ENCODE data around the gene KRTAP13-4.

The KRTAP13-4 gene

GRCh38 chr21:30443226-30443625 is 13.2 kb downstream of the KRTAP13-4 start:
- H3K27me3 ChIP-seq (ENCODE audit: control insufficient read depth in 1 of 2, insufficient read depth in 2 of 2, low read length in 2 of 2) = no peaks in the 10 kb centered on the region
- no peak overlapping the region for H3K27ac ChIP-seq (ENCODE audit: low read depth, low read length)
- H3K36me3 ChIP-seq (ENCODE audit: insufficient read depth, low read length) = no peaks in the 10 kb centered on the region
- H3K4me1 ChIP-seq (ENCODE audit: insufficient read depth, low read length) = no peaks in the 10 kb centered on the region
- H3K9me3 ChIP-seq (ENCODE audit: low read length) = no peaks in the 10 kb centered on the region
- no peak overlapping the region for H3K9ac ChIP-seq (ENCODE audit: low read length)
- H3K4me3 ChIP-seq (ENCODE audit: low read depth in 1 of 2, low read length in 2 of 2) = no peak overlapping the region

GRCh38 chr21:30444204-30444603 is 14.2 kb downstream of the KRTAP13-4 start:
- Histone ChIP-seq H3K27ac (ENCODE audit: low read depth, low read length) (no peak overlapping the region), H3K27me3 (ENCODE audit: control insufficient read depth in 1 of 2, insufficient read depth in 2 of 2, low read length in 2 of 2) (no peaks in the 10 kb centered on the region), H3K9ac (ENCODE audit: low read length) (no peak overlapping the region), H3K9me3 (ENCODE audit: low read length) (no peaks in the 10 kb centered on the region), H3K4me1 (ENCODE audit: insufficient read depth, low read length) (no peaks in the 10 kb centered on the region), H3K4me3 (ENCODE audit: low read depth in 1 of 2, low read length in 2 of 2) (no peak overlapping the region), H3K36me3 (ENCODE audit: insufficient read depth, low read length) (no peaks in the 10 kb centered on the region)

- Histone ChIP-seq H3K4me3 (ENCODE audit: low read depth in 1 of 2, low read length in 2 of 2) (no peak overlapping the region), H3K4me1 (ENCODE audit: insufficient read depth, low read length) (no peaks in the 10 kb centered on the region), H3K9ac (ENCODE audit: low read length) (no peak overlapping the region), H3K27ac (ENCODE audit: low read depth, low read length) (no peak overlapping the region), H3K9me3 (ENCODE audit: low read length) (no peaks in the 10 kb centered on the region), H3K36me3 (ENCODE audit: insufficient read depth, low read length) (no peaks in the 10 kb centered on the region), H3K27me3 (ENCODE audit: control insufficient read depth in 1 of 2, insufficient read depth in 2 of 2, low read length in 2 of 2) (no peaks in the 10 kb centered on the region)
Measured at GRCh38 chr21:30447056-30447455, 17.0 kb downstream of the KRTAP13-4 start.

- no peaks in the 10 kb centered on the region for H3K4me1 ChIP-seq (ENCODE audit: insufficient read depth, low read length)
- H3K4me3 ChIP-seq (ENCODE audit: low read depth in 1 of 2, low read length in 2 of 2) = no peak overlapping the region
- no peak overlapping the region for H3K27ac ChIP-seq (ENCODE audit: low read depth, low read length)
- no peaks in the 10 kb centered on the region for H3K27me3 ChIP-seq (ENCODE audit: control insufficient read depth in 1 of 2, insufficient read depth in 2 of 2, low read length in 2 of 2)
- H3K9ac ChIP-seq (ENCODE audit: low read length) = no peak overlapping the region
- no peaks in the 10 kb centered on the region for H3K9me3 ChIP-seq (ENCODE audit: low read length)
- no peaks in the 10 kb centered on the region for H3K36me3 ChIP-seq (ENCODE audit: insufficient read depth, low read length)
Measured at GRCh38 chr21:30448514-30448913, 18.5 kb downstream of the KRTAP13-4 start.

- no peaks in the 10 kb centered on the region for H3K4me1 ChIP-seq (ENCODE audit: insufficient read depth, low read length)
Measured at GRCh38 chr21:30463713-30464112, 33.7 kb downstream of the KRTAP13-4 start.

GRCh38 chr21:30468900-30469714 is 39.1 kb downstream of the KRTAP13-4 start:
- Histone ChIP-seq H3K4me3 (ENCODE audit: low read depth in 1 of 2, low read length in 2 of 2) (no peak overlapping the region), H3K36me3 (ENCODE audit: insufficient read depth, low read length) (no peaks in the 10 kb centered on the region)

More at GRCh38 chr21:30463713-30464112, 33.7 kb downstream of the KRTAP13-4 start:
- H3K9ac ChIP-seq (ENCODE audit: low read length) = no peak overlapping the region
- no peak overlapping the region for H3K4me3 ChIP-seq (ENCODE audit: low read depth in 1 of 2, low read length in 2 of 2)
- no peaks in the 10 kb centered on the region for H3K9me3 ChIP-seq (ENCODE audit: low read length)
- H3K27ac ChIP-seq (ENCODE audit: low read depth, low read length) = no peak overlapping the region
- H3K36me3 ChIP-seq (ENCODE audit: insufficient read depth, low read length) = no peaks in the 10 kb centered on the region
- H3K27me3 ChIP-seq (ENCODE audit: control insufficient read depth in 1 of 2, insufficient read depth in 2 of 2, low read length in 2 of 2) = no peaks in the 10 kb centered on the region

GRCh38 chr21:30478004-30478403 is 48.0 kb downstream of the KRTAP13-4 start:
- Histone ChIP-seq H3K4me3 (ENCODE audit: low read depth in 1 of 2, low read length in 2 of 2) (no peak overlapping the region), H3K4me1 (ENCODE audit: insufficient read depth, low read length) (no peaks in the 10 kb centered on the region), H3K36me3 (ENCODE audit: insufficient read depth, low read length) (no peaks in the 10 kb centered on the region), H3K27me3 (ENCODE audit: control insufficient read depth in 1 of 2, insufficient read depth in 2 of 2, low read length in 2 of 2) (no peaks in the 10 kb centered on the region), H3K27ac (ENCODE audit: low read depth, low read length) (no peak overlapping the region), H3K9ac (ENCODE audit: low read length) (no peak overlapping the region), H3K9me3 (ENCODE audit: low read length) (no peaks in the 10 kb centered on the region)

More at GRCh38 chr21:30468900-30469714, 39.1 kb downstream of the KRTAP13-4 start:
- Histone ChIP-seq H3K4me1 (ENCODE audit: insufficient read depth, low read length) (no peaks in the 10 kb centered on the region), H3K9me3 (ENCODE audit: low read length) (no peaks in the 10 kb centered on the region), H3K9ac (ENCODE audit: low read length) (no peak overlapping the region), H3K27ac (ENCODE audit: low read depth, low read length) (no peak overlapping the region), H3K27me3 (ENCODE audit: control insufficient read depth in 1 of 2, insufficient read depth in 2 of 2, low read length in 2 of 2) (no peaks in the 10 kb centered on the region)

- no peaks in the 10 kb centered on the region for H3K36me3 ChIP-seq (ENCODE audit: insufficient read depth, low read length)
- no peaks in the 10 kb centered on the region for H3K27me3 ChIP-seq (ENCODE audit: control insufficient read depth in 1 of 2, insufficient read depth in 2 of 2, low read length in 2 of 2)
- H3K27ac ChIP-seq (ENCODE audit: low read depth, low read length) = no peak overlapping the region
- no peaks in the 10 kb centered on the region for H3K9me3 ChIP-seq (ENCODE audit: low read length)
- H3K9ac ChIP-seq (ENCODE audit: low read length) = no peak overlapping the region
- H3K4me1 ChIP-seq (ENCODE audit: insufficient read depth, low read length) = no peaks in the 10 kb centered on the region
- H3K4me3 ChIP-seq (ENCODE audit: low read depth in 1 of 2, low read length in 2 of 2) = no peak overlapping the region
Measured at GRCh38 chr21:30479259-30479658, 49.2 kb downstream of the KRTAP13-4 start.

- Histone ChIP-seq H3K27me3 (ENCODE audit: control insufficient read depth in 1 of 2, insufficient read depth in 2 of 2, low read length in 2 of 2) (no peaks in the 10 kb centered on the region), H3K9me3 (ENCODE audit: low read length) (no peaks in the 10 kb centered on the region), H3K4me3 (ENCODE audit: low read depth in 1 of 2, low read length in 2 of 2) (no peak within 1 kb of the TSS), H3K27ac (ENCODE audit: low read depth, low read length) (no peak within 1 kb of the TSS), H3K36me3 (ENCODE audit: insufficient read depth, low read length) (no peaks in the 10 kb centered on the region), H3K9ac (ENCODE audit: low read length) (no peak within 1 kb of the TSS), H3K4me1 (ENCODE audit: insufficient read depth, low read length) (no peaks in the 10 kb centered on the region)
Measured at GRCh38 chr21:30480145-30480544, 50.1 kb downstream of the KRTAP13-4 start, which contains the start of gene KRTAP19-1. Gene KRTAP19-1, minus strand, starts transcription at chr21:30480367. Its CDS starts 50 bp downstream, at chr21:30480317.
